Liver (tissue), 9 donors: Measurements from ENCODE around the gene DIPK1A. TPM values are rescaled to one million over a fixed set of nuclear protein-coding genes. Genes with fewer than 3 reads are reported as not detected.

Source experiments
- DNase-seq: peaks from one replicate; pipeline ENCODE4 v3.0.0-alpha.2; 2017; ENCODE audit warnings: low spot score
- H3K27ac ChIP-seq, 2 donors: one replicate each; pipeline ENCODE4 v1.7.0; 2013; ENCODE audit warnings: inconsistent platforms in 2 of 2, low read length in 2 of 2, control low read depth in 1 of 2, low read depth in 1 of 2, mild to moderate bottlenecking in 1 of 2
- H3K27me3 ChIP-seq, 4 donors: one replicate each; pipeline versions ENCODE4 v1.6.1 to v1.7.0; 2013; ENCODE audit warnings: low read length in 3 of 4, inconsistent platforms in 1 of 4, mild to moderate bottlenecking in 1 of 4, moderate library complexity in 1 of 4; ENCODE audit not compliant: control insufficient read depth in 4 of 4, insufficient read depth in 4 of 4
- H3K36me3 ChIP-seq, 4 donors: one replicate each; pipeline versions ENCODE4 v1.6.1 to v1.7.0; 2013; ENCODE audit warnings: low read length in 3 of 4, mild to moderate bottlenecking in 3 of 4, low read depth in 1 of 4, moderate library complexity in 1 of 4; ENCODE audit not compliant: control insufficient read depth in 4 of 4, insufficient read depth in 3 of 4
- H3K4me1 ChIP-seq, 4 donors: one replicate each; pipeline versions ENCODE4 v1.6.1 to v1.7.0; 2013; ENCODE audit warnings: low read length in 3 of 4, mild to moderate bottlenecking in 3 of 4, moderate library complexity in 1 of 4; ENCODE audit not compliant: control insufficient read depth in 4 of 4, insufficient read depth in 4 of 4
- H3K4me3 ChIP-seq, 3 donors: one replicate each; pipeline versions ENCODE4 v1.6.1 to v1.7.0; 2013; ENCODE audit warnings: low read length in 3 of 3, control low read depth in 1 of 3, low read depth in 1 of 3, mild to moderate bottlenecking in 1 of 3
- H3K9ac ChIP-seq, 2 donors: one replicate each; pipeline ENCODE4 v1.7.0; 2013; ENCODE audit warnings: low read length in 2 of 2, mild to moderate bottlenecking in 2 of 2, moderate library complexity in 2 of 2, control low read depth in 1 of 2, low read depth in 1 of 2
- H3K9me3 ChIP-seq, 4 donors: one replicate each; pipeline versions ENCODE4 v1.6.1 to v1.7.0; 2013; ENCODE audit warnings: low read length in 3 of 4; ENCODE audit not compliant: control insufficient read depth in 4 of 4
- EGR1 ChIP-seq, 2 donors: IDR thresholded peaks; 2 replicates each; pipeline ENCODE4 v1.6.1; 2016 to 2018; ENCODE audit warnings: antibody characterized with exemption in 2 of 2, low read depth in 2 of 2
- FOXA1 ChIP-seq: IDR thresholded peaks from 2 replicates; pipeline ENCODE4 v1.6.1; 2016; ENCODE audit warnings: antibody characterized with exemption
- FOXA2 ChIP-seq: IDR thresholded peaks from 2 replicates; pipeline ENCODE4 v1.6.1; 2016; ENCODE audit warnings: antibody characterized with exemption
- GABPA ChIP-seq, 2 donors: IDR thresholded peaks in 1 of 2; conservative IDR thresholded peaks in 1 of 2; 2 replicates each; pipeline ENCODE4 v1.6.1; 2016; ENCODE audit warnings: antibody characterized with exemption in 2 of 2, mild to moderate bottlenecking in 1 of 2, moderate library complexity in 1 of 2
- HNF4A ChIP-seq, 2 donors: conservative IDR thresholded peaks; 2 replicates each; pipeline ENCODE4 v1.6.1; 2016; ENCODE audit warnings: antibody characterized with exemption in 2 of 2, mild to moderate bottlenecking in 2 of 2
- HNF4G ChIP-seq: IDR thresholded peaks from 2 replicates; pipeline ENCODE4 v1.6.1; 2016; ENCODE audit warnings: antibody characterized with exemption
- JUND ChIP-seq, 2 donors: IDR thresholded peaks; 2 replicates each; pipeline ENCODE4 v1.6.1; 2016; ENCODE audit warnings: antibody characterized with exemption in 2 of 2
- NR2F2 ChIP-seq: IDR thresholded peaks from 2 replicates; pipeline ENCODE4 v1.6.1; 2016; ENCODE audit warnings: antibody characterized with exemption
- RAD21 ChIP-seq, 2 donors: IDR thresholded peaks; 2 replicates each; pipeline ENCODE4 v1.6.1; 2016; ENCODE audit warnings: antibody characterized with exemption in 2 of 2, mild to moderate bottlenecking in 2 of 2
- RXRA ChIP-seq, 2 donors: IDR thresholded peaks; 2 replicates each; pipeline ENCODE4 v1.6.1; 2017 to 2018; ENCODE audit warnings: antibody characterized with exemption in 2 of 2, mild to moderate bottlenecking in 1 of 2
- SP1 ChIP-seq: IDR thresholded peaks from 2 replicates; pipeline ENCODE4 v1.6.1; 2018; ENCODE audit warnings: antibody characterized with exemption, mild to moderate bottlenecking
- TAF1 ChIP-seq: conservative IDR thresholded peaks from 2 replicates; pipeline ENCODE4 v1.6.1; 2016; ENCODE audit warnings: antibody characterized with exemption, mild to moderate bottlenecking
- YY1 ChIP-seq: IDR thresholded peaks from 2 replicates; pipeline ENCODE4 v1.6.1; 2016; ENCODE audit warnings: antibody characterized with exemption, mild to moderate bottlenecking
- WGBS: extraction: QIAGEN DNeasy Blood & Tissue Kit; methylation state at CpG from one replicate; pipeline ENCODE4 v1.1.7; 2013; 5-methylcytosine and 5-hydroxymethylcytosine counted together
- polyA plus RNA-seq, 2 donors: library from polyadenylated mRNA; stranded (reverse) in 1 of 2; unstranded in 1 of 2; fragments of 200-250 nt in 1 of 2; fragments of >200 nt in 1 of 2; fragmentation: Nextera tagmentation in 1 of 2; extraction: Ambion mirVana in 1 of 2; gene quantifications; one replicate each; pipeline versions ENCODE4 v1.2.1 to v1.2.3, GENCODE V29; 2013 to 2015
- total RNA-seq, 2 donors: library from RNA; depleted of rRNA; stranded (reverse); fragments of >200 nt; gene quantifications; one replicate each; pipeline ENCODE4 v1.2.3, GENCODE V29; 2014
- TF ChIP-seq, protein P1 (sequence below): IDR thresholded peaks from 2 replicates; pipeline ENCODE4 v1.6.1; 2016; ENCODE audit warnings: antibody characterized with exemption
- TF ChIP-seq, protein P2 (sequence below): IDR thresholded peaks from 2 replicates; pipeline ENCODE4 v1.6.1; 2016; ENCODE audit warnings: antibody characterized with exemption
- TF ChIP-seq, protein P3 (sequence below): IDR thresholded peaks from 2 replicates; pipeline ENCODE4 v1.6.1; 2016; ENCODE audit warnings: antibody characterized with exemption, mild to moderate bottlenecking
- TF ChIP-seq, protein P4 (sequence below): fragments of 150-350 bp; IDR thresholded peaks from 2 replicates; pipeline ENCODE4 v1.5.1; 2017; ENCODE audit warnings: improper control_type of control experiment, low read depth, low read length; ENCODE audit not compliant: missing input control
- TF ChIP-seq, protein P5 (sequence below): IDR thresholded peaks from 2 replicates; pipeline ENCODE4 v1.6.1; 2016; ENCODE audit warnings: antibody characterized with exemption
- donor health status: healthy.
- donor health status: healthy.
- donor health status: healthy.
- donor health status: healthy.
- donor health status: healthy.

The DIPK1A gene
- total and polyA plus RNA-seq, 4 donors, result 7.9 to 11.6 (median 10.2) TPM

DNA sequence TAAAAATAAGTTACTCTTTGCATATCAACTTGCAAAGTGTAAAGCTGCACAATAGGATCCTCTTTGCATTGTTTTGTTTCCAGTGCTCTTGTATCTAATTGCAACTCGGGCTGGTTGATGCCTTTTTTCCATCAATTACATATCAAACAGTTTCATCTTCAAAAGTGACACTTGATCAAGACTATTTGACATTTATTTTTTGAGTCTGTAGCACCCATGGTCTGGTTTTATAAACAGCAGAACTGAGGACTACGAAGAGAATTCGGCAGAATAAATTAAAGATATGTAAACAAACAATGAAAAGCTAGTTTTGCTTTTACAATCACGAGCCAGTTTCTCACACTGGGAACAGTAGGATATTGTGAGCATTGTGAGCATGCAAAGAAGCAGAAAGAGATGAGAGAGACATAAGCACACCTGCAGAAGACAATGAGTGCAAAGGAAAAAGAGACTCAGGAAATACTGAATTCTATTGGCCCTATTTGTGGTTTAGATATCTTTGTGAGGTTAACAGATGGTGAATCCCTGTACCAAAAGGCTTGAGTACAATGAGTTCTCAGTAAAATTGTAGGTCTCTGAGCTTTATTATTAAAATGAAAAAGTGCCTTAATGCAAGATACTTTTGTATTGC, 84.1 kb downstream of the DIPK1A start:
- no peak overlapping the region for H3K4me3 ChIP-seq
- peaks cover 0 to 4% (median 2%) of the 10 kb centered on the region in 4 donors for H3K36me3 ChIP-seq
- WGBS, result 39% methylated on average over 4 of the region's 4 CpGs

More for the DNA sequence above, 84.1 kb downstream of the DIPK1A start:
- H3K27me3 ChIP-seq, result no peaks in the 10 kb centered on the region
- DNase-seq, result no peak
- no peak overlapping the region for H3K27ac ChIP-seq
- H3K4me1 ChIP-seq, result peaks cover 0 to 12% (median 4%) of the 10 kb centered on the region in 4 donors
- TF ChIP-seq HNF4A (conservative IDR thresholded peaks at IDR 0.05) (no peak), SP1 (no peak), GABPA (IDR thresholded peaks at IDR 0.05 in 1 of 2, conservative IDR thresholded peaks at IDR 0.05 in 1 of 2) (no peak), FOXA1 (no peak), FOXA2 (no peak), TAF1 (no peak), NR2F2 (no peak), HNF4G (no peak), RXRA (IDR thresholded peaks at IDR 0.05) (no peak), JUND (IDR thresholded peaks at IDR 0.05) (no peak), EGR1 (IDR thresholded peaks at IDR 0.05; ENCODE audit: low read depth in 2 of 2) (no peak), RAD21 (IDR thresholded peaks at IDR 0.05) (no peak), YY1 (no peak)
- TF ChIP-seq, protein P1, sequence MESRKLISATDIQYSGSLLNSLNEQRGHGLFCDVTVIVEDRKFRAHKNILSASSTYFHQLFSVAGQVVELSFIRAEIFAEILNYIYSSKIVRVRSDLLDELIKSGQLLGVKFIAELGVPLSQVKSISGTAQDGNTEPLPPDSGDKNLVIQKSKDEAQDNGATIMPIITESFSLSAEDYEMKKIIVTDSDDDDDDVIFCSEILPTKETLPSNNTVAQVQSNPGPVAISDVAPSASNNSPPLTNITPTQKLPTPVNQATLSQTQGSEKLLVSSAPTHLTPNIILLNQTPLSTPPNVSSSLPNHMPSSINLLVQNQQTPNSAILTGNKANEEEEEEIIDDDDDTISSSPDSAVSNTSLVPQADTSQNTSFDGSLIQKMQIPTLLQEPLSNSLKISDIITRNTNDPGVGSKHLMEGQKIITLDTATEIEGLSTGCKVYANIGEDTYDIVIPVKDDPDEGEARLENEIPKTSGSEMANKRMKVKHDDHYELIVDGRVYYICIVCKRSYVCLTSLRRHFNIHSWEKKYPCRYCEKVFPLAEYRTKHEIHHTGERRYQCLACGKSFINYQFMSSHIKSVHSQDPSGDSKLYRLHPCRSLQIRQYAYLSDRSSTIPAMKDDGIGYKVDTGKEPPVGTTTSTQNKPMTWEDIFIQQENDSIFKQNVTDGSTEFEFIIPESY, result no peak
- TF ChIP-seq, protein P2, sequence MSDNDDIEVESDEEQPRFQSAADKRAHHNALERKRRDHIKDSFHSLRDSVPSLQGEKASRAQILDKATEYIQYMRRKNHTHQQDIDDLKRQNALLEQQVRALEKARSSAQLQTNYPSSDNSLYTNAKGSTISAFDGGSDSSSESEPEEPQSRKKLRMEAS, result no peak
- TF ChIP-seq, protein P3, sequence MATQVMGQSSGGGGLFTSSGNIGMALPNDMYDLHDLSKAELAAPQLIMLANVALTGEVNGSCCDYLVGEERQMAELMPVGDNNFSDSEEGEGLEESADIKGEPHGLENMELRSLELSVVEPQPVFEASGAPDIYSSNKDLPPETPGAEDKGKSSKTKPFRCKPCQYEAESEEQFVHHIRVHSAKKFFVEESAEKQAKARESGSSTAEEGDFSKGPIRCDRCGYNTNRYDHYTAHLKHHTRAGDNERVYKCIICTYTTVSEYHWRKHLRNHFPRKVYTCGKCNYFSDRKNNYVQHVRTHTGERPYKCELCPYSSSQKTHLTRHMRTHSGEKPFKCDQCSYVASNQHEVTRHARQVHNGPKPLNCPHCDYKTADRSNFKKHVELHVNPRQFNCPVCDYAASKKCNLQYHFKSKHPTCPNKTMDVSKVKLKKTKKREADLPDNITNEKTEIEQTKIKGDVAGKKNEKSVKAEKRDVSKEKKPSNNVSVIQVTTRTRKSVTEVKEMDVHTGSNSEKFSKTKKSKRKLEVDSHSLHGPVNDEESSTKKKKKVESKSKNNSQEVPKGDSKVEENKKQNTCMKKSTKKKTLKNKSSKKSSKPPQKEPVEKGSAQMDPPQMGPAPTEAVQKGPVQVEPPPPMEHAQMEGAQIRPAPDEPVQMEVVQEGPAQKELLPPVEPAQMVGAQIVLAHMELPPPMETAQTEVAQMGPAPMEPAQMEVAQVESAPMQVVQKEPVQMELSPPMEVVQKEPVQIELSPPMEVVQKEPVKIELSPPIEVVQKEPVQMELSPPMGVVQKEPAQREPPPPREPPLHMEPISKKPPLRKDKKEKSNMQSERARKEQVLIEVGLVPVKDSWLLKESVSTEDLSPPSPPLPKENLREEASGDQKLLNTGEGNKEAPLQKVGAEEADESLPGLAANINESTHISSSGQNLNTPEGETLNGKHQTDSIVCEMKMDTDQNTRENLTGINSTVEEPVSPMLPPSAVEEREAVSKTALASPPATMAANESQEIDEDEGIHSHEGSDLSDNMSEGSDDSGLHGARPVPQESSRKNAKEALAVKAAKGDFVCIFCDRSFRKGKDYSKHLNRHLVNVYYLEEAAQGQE, result no peak
- TF ChIP-seq, protein P4, sequence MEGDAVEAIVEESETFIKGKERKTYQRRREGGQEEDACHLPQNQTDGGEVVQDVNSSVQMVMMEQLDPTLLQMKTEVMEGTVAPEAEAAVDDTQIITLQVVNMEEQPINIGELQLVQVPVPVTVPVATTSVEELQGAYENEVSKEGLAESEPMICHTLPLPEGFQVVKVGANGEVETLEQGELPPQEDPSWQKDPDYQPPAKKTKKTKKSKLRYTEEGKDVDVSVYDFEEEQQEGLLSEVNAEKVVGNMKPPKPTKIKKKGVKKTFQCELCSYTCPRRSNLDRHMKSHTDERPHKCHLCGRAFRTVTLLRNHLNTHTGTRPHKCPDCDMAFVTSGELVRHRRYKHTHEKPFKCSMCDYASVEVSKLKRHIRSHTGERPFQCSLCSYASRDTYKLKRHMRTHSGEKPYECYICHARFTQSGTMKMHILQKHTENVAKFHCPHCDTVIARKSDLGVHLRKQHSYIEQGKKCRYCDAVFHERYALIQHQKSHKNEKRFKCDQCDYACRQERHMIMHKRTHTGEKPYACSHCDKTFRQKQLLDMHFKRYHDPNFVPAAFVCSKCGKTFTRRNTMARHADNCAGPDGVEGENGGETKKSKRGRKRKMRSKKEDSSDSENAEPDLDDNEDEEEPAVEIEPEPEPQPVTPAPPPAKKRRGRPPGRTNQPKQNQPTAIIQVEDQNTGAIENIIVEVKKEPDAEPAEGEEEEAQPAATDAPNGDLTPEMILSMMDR, result no peak
- TF ChIP-seq, protein P5, sequence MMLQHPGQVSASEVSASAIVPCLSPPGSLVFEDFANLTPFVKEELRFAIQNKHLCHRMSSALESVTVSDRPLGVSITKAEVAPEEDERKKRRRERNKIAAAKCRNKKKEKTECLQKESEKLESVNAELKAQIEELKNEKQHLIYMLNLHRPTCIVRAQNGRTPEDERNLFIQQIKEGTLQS, result no peak
- no peaks in the 10 kb centered on the region for H3K9me3 ChIP-seq
- no peak overlapping the region for H3K9ac ChIP-seq
